Measurements from ENCODE around the gene LACTB.

LACTB gene

DNA sequence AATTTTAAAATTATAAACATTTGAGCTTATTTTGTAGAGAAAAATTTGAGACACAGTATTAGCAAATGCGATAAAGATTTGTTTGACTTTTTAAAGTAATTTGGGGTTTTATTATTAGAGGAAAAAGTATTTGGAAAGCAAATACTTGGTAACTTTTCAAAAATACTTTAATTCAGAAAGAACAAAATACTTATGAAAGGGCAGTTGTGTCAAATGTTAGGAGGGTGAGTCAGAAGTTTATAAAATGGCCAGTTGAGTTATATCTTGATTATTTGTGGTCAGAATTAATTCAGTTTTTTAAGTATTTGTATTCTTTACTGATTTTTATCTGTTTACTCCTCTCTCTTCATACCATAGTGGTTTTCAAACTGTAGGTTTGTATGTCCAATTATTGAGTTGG lies 12.1 kb downstream of the LACTB start:
- DNase-seq (ENCODE audit: low spot score): no peak

DNA sequence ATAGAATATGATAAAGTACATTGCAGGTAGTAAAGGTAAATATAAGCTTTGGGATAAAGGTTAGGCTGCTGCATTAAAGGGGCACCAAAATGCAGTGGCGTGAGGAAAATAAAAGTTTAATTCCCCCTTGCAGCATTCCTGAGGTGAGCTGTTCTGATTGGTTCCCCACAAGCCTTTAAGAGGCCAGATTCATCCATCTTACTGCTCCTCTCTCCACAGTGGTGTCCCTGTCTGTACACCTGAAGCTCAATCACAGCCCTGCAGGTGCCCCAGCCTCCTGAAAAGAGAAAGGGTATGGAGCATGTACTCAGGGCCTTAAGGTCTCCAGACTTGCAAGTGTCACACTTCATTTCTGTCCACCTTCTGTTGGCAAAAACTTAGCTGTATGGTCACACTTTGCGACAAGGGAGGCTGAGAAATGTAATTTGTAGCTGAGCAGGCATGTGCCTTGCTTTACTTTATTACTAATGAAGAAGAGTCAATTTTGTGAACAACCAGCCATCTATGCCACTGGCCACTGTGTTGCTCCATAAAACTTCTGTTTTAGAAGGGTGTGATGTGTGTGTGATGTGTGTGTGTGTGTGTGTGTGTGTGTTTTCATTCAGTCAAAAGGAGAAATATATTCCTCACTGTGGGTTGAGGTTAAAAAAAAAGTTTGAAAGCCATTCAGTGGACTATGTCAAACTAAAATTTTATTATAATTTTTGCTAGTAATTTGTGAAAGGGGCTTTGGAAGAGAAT lies 12.8 kb downstream of the LACTB start:
- no peak for DNase-seq (ENCODE audit: low spot score)

DNA sequence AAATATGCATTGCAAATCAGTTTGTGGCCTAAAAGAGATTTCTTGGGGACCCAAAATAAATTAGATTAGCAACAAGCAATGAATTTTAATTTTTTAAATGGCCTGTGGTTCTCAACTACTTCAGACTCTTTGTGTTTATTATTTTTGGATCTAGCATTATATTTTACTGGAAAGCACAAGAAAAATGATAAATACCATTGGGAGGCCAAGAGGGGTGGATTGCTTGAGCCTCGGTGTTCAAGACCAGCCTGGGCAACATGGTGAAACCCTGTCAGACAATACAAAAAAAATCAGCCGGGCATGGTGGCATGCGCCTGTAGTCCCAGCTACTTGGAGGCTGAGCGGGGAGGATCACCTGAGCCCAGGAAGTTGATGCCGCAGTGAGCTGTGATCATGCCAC lies 13.6 kb downstream of the LACTB start:
- DNase-seq (ENCODE audit: low spot score): no peak

DNA sequence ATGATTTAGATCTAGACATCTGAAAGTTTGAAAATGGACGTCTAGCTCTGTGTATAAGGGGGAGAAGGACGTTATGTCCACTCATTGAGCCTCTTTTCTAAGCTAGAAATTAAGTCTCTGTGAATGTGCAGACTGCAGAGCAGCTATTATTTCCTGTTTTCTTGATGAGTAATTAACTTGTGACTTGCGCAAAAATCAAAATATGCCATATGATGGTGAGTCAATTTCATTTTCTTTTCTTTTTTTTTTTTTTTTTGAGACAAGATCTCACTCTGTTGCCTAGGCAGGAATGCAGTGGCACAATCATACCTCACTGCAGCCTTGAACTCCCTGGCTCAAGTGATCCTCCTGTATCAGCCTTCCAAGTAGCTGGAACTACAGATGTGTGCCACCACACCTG lies 14.1 kb downstream of the LACTB start:
- DNase-seq (ENCODE audit: low spot score): peak; percentile 9

DNA sequence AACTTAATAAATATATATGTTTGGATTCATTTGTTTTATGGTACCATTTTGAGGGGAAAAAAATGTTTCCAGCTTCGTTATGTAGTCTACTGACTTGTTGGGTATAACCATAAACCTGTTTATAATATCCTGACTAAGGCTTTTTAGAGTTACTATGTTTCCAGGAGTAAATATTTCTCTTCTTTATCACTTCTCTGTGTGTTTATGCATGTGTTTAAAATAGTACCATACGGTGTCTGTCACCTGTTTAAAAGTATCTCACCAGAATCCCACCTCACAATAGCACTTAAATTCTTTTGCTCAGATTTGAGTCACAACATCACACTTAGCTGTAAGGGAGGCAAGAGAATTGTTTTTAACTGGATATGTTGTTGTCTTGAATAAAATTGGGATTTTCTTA lies 15.1 kb downstream of the LACTB start:
- DNase-seq (ENCODE audit: low spot score): no peak

DNA sequence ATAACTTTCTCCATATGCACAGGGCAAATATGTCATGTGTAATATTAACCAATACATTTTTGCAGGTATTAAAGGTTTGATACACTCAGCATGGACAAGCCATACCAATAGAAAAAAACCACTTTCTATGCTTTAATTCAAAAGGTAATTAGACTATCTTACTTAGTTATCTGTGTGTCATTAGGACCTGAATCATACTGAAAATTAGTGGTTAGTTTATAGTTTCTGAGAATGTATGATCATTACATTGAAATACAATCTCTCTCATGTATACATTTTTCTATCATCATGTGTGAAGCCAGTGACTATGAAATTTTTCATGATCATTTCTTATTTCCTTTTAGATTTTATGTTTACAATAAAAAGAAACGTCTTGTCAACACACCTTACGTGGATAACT lies 19.3 kb downstream of the LACTB start:
- DNase-seq (ENCODE audit: low spot score): no peak

DNA sequence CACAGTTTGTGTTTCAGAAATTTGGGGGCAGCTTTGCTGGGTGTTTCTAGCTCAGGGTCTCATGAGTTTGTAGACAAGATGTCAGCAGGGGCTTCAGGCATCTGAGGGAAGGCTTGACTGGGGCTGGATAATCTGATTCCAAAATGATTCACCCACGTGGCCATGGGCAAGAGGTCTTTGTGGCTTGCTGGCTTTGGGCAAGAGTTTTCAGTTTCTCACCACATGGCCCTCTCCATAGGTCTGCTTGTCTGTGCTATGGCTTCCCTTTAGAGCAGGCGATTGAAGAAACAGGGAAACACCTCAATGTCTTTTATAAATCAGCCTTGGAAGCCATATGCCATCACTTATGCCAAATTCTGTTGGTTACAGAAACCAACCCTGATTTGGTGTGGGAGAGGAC lies 23.8 kb downstream of the LACTB start:
- DNase-seq (ENCODE audit: low spot score): no peak

DNA sequence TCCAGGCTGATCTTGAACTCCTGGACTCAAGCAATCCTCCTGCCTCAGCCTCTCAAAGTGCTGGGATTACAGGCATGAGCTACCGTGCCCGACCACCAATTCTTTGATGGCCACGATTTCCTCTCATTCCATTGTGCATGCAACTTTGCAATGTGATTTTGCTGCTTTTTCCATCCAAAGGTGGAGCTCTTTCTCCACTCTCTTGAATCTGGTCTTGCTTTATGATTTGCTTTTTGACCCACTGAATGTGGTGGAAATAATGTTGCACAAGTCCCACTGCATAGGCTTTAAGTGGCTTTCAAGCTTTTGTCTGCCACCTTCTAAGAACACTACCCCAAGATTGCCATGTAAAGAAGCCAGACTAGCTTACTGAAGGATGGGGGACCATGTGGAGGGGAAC lies 25.0 kb downstream of the LACTB start:
- no peak for DNase-seq (ENCODE audit: low spot score)

DNA sequence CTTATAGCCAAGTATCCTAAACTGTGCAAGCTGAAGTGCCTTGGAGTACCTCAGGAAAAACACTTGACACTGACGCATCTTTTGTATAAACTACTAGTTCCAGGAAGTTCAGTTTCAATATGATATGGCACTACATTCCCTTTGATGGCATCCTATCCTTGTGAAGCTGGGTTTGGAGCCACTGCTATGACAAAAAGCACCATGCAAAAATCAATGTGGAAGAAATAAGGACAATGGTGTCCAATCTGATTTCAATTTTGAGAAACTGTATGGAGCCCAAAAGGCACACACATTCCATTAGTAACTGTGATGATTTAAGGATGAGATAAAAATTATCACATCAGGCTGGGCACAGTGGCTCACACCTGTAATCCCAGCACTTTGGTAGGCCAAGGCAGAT lies 30.0 kb downstream of the LACTB start:
- DNase-seq (ENCODE audit: low spot score): no peak

DNA sequence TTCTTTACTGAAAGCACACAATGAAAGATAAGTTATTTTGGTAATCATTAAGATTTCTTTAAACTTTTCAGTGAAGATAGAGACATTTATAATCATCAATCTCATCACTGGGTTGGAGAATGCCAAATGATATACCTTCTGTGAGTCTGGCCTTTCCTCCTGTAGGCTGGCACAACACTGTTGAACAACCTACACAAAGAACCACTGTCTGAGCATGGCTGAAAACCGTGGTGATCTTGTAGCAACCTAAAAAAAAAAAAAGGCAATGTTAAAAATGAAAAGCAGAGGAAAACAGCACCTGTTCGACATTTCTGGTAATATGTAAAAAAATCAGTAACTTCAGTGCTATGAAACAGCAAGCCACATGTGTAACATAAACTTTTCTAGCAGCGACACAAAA lies 33.8 kb downstream of the LACTB start:
- DNase-seq (ENCODE audit: low spot score): no peak

DNA sequence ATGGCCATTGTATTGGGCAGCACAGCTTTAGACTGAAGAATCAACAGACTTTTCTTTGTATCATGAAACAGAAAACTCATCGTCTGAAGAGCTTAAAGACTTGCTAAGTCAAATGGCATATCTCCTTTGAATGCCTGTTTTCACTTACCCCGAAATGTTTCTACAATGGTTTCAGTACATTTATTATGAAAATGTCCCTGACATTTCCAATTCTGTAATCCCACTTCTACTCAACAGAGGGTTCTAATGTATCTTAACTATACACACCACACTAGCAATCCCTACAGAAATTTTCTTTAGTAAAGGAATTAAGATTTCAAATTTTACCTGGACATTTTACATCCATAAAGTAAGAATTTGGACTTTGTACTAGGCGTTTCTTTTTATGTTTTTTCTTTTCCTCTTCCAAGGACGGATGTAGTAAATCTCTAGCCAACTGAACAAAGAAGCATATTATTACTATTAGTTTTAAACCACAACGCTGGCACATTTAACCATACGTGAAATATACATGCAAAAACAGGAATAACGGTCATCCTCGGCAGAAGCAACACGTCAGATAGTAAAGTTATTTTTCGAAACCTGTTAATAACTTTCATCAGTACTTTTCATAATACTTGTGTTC lies 34.5 kb downstream of the LACTB start:
- no peak for DNase-seq (ENCODE audit: low spot score)

DNA sequence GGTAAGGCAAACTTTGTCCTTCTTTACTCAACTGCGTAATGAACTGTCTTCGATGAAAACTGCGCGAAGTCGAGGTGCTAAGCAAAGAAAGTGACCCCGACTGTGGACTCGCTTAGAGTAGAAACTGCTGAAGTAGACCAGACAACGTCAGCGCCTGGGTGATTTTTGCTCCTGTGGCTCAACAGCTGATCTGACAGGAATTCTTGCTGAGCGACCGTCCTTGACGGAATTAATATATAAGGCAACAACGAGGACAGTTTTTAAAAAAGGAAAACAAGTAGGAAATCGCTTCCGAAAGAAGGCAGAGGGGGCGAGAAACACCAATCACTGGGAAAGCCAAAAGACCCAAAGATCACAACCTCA lies 35.1 kb downstream of the LACTB start:
- peak; percentile 5 for DNase-seq (ENCODE audit: low spot score)

DNA sequence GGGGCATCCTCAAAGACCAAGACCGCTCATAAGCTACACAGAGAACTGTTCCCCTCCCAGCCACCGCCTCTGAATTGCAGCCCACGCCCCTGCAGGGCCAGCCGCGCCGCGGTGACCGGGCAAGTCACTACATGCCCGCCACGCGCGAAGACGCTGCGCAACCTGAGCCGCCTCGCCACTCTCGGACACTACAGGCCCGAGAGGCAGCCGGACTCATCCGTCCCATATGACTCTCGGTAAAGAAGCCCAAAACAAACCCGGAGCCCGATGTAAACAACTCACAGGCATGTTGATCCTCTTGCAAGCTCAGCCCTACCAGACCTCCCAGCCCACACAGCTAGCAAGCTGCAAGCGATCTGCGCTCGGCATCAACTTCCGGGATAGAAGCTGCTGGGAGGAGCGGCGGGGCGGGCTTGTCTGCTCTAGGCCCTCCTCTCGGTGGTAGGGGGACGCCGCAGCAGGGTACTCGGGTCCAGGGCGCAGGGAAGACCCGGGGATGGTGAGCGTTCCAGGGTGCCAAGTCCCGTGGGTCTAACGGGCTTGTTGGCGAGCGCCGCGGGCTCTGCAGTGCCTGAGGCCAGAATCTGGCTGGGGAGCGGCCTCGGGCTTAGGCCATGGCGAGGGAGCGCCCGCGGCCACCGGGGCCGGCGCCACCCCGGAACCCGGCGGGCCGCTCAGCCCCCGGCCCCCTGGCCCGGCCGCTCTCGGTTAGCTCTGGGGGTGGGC lies 35.6 kb downstream of the LACTB start, which contains the start of gene RPS27L:
Gene RPS27L, minus strand, starts transcription at position 360 of the 726 bp plus-strand sequence. Its CDS starts 72 bp downstream, at position 288.
- DNase-seq (ENCODE audit: low spot score): peak; percentile 86

DNA sequence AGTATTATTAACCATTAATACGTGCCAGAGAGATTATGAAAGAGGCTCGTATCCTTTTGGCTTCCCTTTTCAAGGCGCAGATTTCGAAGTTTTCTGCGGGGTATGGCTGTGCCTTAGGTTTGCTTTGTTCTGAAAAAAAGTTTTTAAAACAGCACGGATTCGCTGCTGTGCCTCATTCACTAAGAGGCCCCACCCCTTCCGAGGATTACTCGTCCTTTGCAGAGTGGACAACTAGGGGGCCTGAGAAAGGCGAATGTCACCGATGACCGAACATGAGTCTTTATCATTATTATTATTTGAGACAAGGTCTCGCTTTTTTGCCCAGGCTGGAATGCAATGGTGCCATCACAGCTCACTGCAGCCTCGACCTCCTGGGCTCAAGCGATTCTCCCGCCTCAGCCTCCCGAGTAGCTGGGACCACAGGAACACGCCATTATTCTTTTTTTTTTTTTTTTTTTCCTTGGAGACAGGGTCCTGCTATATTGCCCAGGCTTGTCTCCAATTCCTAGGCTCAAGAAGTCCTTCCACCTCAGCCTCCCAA lies 36.3 kb downstream of the LACTB start:
- DNase-seq (ENCODE audit: low spot score): peak; percentile 21

DNA sequence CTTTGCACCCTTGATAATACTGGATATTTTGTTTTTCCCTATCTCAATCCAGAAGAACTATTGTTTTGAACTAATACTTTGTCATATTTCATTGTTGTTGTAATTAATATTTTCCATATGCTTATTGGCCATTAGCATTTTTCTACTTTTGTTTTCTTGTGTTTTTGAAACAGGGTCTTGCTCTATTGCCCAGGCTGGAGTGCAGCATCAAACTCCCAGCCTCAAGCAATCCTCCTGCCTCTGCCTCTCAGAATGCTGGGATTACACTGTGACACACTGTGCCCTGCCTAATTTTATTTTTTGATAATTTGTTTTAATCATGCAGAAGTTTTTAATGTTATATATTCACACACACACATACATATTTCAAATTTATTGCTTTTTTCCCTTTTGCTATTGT lies 39.0 kb downstream of the LACTB start:
- DNase-seq (ENCODE audit: low spot score): no peak

DNA sequence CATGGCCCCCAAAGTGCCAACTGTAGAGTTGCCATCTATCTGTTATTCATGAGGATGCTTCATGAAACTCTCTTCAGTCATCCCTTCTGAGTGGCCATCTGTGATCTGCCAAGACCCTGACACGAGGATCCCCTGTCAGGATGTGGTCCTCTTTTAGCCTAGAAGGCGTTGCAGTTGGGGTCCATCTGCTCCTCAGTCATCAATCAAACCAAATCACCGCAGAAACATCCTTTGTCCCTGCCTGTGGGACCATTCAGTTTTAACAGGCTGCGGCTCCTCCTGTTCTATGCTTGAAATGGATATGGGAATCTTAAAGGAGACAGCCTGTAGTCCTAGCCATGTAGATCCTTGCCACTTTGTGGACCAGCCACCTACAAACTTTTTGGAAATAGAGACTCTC lies 41.6 kb downstream of the LACTB start:
- DNase-seq (ENCODE audit: low spot score): no peak

DNA sequence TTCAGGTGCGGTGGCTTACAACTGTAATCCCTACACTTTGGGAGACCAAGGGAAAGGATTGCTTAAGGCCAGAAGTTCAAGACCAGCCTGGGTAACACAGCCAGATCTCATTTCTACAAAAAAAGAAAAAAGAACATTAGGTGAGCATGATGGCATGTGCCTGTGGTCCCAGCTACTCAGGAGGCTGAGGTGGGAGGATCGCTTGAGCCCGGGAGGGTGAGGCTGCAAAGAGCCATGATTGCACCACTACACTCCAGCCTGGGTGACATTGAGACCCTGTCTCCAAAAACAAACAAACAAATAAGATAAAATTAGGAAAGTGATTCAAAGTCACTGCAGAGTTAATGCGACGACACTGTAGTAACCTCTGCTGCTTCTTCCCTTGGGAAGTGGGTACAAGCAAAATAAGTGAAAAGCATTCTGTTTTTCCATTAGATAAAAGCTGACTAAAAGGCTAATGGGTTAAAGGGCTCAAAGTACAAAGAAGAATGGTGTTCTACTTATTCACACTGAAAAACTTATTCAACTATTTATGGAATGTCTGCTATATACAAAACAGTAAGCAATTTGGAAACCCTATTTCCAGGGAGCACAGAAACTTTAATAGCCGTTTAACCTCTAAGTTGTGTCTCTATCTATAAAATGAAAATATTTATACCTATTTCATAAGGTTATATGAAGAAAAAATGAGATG lies 43.7 kb downstream of the LACTB start:
- no peak for DNase-seq (ENCODE audit: low spot score)

DNA sequence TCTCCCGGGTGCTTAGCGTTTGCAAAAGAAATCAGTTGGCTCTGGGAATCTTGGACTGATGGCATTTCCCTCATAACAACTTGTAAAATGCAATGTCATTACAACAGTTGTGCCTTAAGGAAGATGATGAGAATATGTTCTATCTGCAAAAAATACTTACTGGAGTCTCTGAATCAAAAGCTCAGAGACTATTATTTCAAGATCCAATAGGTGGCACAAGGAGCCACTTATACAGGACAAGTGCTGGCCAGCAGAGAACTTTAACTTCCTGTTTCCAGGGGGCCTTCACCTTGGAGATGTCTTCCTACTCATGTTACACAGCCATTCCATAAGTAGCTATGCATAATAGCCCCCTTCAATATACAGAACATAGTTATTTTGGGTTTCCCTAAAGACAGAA lies 44.6 kb downstream of the LACTB start:
- DNase-seq (ENCODE audit: low spot score): peak; percentile 26

DNA sequence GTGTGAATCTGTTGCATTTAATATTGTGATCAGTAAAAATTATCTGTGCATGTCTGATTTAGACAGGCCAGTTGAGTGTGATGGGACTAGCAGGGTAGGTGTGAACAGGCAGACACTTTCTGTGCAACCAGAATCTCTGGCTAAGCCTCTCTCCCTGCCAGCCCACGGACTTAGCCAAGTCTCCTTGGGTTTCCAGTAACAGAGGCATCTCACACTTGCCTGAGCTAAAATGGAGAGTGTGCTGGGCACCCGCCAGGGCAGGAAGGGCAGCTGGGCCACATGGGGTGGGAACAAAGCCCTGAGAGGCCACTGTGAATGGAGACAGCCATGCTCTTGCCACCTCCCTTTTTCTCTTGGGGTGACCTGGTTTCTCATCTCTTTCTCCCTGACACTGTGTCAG lies 48.1 kb downstream of the LACTB start:
- no peak for DNase-seq (ENCODE audit: low spot score)

DNA sequence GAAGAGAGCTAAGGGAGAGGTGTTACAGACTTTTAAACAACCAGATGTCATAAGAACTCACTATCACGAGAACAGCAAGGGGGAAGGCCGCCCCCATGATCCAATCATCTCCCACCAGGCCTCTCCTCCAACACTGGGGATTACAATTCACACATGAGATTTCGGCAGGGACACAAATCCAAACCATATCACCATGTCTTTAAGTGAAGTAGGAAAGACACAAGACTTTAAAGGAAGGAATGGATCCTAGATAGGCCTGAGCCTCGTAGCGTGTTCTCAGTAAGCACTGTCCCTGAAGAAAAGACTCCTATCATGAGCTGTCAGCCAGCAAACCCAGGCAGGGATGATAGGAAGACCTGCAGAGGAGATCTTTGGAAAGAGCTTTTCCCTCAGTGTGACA lies 50.7 kb downstream of the LACTB start:
- no peak for DNase-seq (ENCODE audit: low spot score)

DNA sequence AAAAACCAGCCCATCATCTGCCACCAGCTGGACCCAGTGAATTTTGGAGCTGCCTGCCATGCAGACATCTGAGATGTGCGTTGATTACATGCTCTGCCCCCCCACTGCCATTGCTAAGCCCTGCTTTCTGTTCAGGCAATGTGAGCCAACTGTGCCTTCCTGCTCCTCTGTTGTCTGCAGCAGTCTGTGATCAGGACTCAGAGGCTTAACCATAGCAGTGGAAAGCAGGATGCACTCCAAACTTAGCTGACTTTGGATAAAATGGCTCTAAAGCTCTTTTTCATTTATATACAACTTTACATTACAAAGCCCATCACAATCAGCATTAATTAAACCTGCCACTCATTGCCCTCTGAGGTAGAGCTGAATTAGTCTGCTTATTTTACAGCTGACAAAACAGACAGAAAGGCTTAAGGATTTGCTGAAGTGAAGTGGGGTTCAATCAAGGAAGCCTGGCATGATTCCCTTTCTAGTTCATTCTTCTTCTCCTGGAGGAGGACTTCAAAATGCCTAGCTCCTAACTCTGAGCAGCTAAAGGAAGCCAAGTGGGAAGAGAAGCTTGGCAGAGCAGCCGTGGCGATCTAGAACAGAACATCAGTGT lies 51.3 kb downstream of the LACTB start:
- no peak for DNase-seq (ENCODE audit: low spot score)

DNA sequence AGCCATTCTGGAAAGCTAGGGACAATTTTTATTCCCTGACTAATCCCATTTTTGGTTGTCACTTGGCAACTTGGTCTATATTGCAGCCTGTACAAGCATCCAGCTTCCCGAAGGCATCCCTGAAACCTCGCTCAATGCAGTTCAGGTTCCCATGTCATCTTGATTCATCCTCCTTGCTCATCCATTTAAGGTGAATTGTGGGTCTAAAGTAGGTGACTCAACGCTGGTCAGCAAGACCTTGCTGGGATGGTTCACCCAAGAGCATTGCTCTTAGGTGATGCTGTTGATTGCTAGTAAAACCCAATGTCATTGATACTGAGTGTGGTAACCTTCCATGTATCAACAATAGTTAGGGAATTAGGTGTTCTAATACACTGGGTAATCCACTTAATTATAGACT lies 54.6 kb downstream of the LACTB start:
- DNase-seq (ENCODE audit: low spot score): no peak
